HepG2 (cell line): ENCODE data around the gene ALDH16A1. TPM values are rescaled to one million over a fixed set of nuclear protein-coding genes. Genes with fewer than 3 reads are reported as not detected.

ENCODE experiments used
- ATF1 ChIP-seq: IDR thresholded peaks from 2 replicates; pipeline ENCODE4 v1.6.1; 2016; ENCODE audit warnings: mild to moderate bottlenecking, control low read depth
- GATA4 ChIP-seq: sonication (generic); IDR thresholded peaks from 2 replicates; pipeline ENCODE4 v1.6.1; 2016; ENCODE audit warnings: antibody characterized with exemption, low read depth, borderline replicate concordance
- JUND ChIP-seq: sonication (generic); formaldehyde crosslinking; IDR thresholded peaks from 2 replicates; pipeline ENCODE4 v1.8.0; 2022; ENCODE audit warnings: mild to moderate bottlenecking, missing genetic modification reagents
- PAWR ChIP-seq: sonication (generic); formaldehyde crosslinking; IDR thresholded peaks from 2 replicates; pipeline ENCODE4 v1.4.0; 2020; ENCODE audit warnings: missing genetic modification reagents, mild to moderate bottlenecking, borderline replicate concordance
- RXRA ChIP-seq: sonication (generic); formaldehyde crosslinking; IDR thresholded peaks from 2 replicates; pipeline ENCODE4 v1.5.1; 2020; ENCODE audit warnings: missing genetic modification reagents
- SIN3A ChIP-seq: IDR thresholded peaks from 2 replicates; pipeline ENCODE4 v1.6.1; 2011; ENCODE audit warnings: low read depth, mild to moderate bottlenecking, control low read depth, low read length, borderline replicate concordance
- STAG1 ChIP-seq: sonication (generic); formaldehyde crosslinking; IDR thresholded peaks from 2 replicates; pipeline ENCODE4 v1.4.0; 2020; ENCODE audit warnings: missing genetic modification reagents
- ZFYVE20 ChIP-seq: sonication (generic); formaldehyde crosslinking; IDR thresholded peaks from 2 replicates; pipeline ENCODE4 v1.8.0; 2023; ENCODE audit warnings: low read depth, mild to moderate bottlenecking, moderate library complexity, missing genetic modification reagents, borderline replicate concordance
- ZNF282 ChIP-seq: fragments of 450-650 bp; IDR thresholded peaks from 2 replicates; pipeline ENCODE4 v1.6.1; 2018; ENCODE audit not compliant: partially characterized antibody
- polyA plus RNA-seq, 8 experiments: library from polyadenylated mRNA; depleted of rRNA in 3 of 8; stranded (reverse) in 7 of 8; unstranded in 1 of 8; fragments of >200 nt; fragmentation: Illumina TruSeq in 4 of 8; extraction: Trizol in 4 of 8; gene quantifications; 2 replicates each; pipeline versions ENCODE4 v1.2.1 to v1.2.3, GENCODE V29; 2011 to 2016; ENCODE audit warnings: low read depth in 4 of 8, missing spikeins in 1 of 8, mixed read lengths in 1 of 8; ENCODE audit not compliant: insufficient read depth in 1 of 8
- total RNA-seq, 5 experiments: library from RNA; depleted of rRNA; stranded (reverse); fragments of >200 nt; fragmentation: Illumina TruSeq; extraction: Trizol; gene quantifications; 2 replicates each; pipeline ENCODE4 v1.2.3, GENCODE V29; 2016; ENCODE audit warnings: low read depth in 1 of 5
- TF ChIP-seq, protein P1 (sequence below): IDR thresholded peaks from 2 replicates; pipeline ENCODE4 v1.6.1; 2016; ENCODE audit warnings: mild to moderate bottlenecking
- TF ChIP-seq, protein P2 (sequence below): sonication (generic); formaldehyde crosslinking; IDR thresholded peaks from 2 replicates; pipeline ENCODE4 v1.9.0; 2021; ENCODE audit warnings: mild to moderate bottlenecking, missing genetic modification reagents
- TF ChIP-seq, protein P3 (sequence below): sonication (generic); formaldehyde crosslinking; IDR thresholded peaks from 2 replicates; pipeline ENCODE4 v1.4.0; 2020; ENCODE audit warnings: missing genetic modification reagents
- TF ChIP-seq, protein P4 (sequence below), 2 experiments: sonication (generic) in 1 of 2; formaldehyde crosslinking in 1 of 2; IDR thresholded peaks; 2 replicates each; pipeline versions ENCODE4 v1.4.0 to v1.6.1; 2016 to 2020; ENCODE audit warnings: borderline replicate concordance in 1 of 2, low read depth in 1 of 2, mild to moderate bottlenecking in 1 of 2, missing genetic modification reagents in 1 of 2

The ALDH16A1 gene
- total and polyA plus RNA-seq, 2 of the 13 experiments (the other 11 are each of a cell fraction or from before 2014, with no cell fraction given), result 8.4 to 34.9 TPM

DNA sequence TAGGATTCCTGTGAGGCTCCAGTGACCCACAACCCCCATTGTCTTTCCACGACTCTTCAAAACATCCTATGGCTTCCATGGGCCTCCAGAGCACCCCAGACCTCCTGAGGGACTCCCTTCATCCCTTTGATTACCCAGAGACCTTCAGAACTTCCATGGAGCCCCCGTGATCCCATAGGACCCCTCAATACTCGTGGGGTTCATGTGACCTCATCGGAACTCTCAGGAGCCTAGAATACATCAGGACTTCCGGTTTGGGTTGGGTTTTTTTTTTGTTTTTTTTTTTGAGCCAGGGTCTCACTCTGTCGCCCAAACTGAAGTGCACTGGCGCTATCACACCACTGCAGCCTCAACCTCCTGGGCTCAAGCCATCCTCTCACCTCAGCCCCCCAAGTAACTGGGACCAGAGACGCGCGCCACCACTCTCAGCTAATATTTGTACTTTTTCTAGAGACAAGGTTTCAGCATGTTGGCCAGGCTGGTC, 774 bp downstream of the ALDH16A1 start (continued):
- TF ChIP-seq, protein P1, sequence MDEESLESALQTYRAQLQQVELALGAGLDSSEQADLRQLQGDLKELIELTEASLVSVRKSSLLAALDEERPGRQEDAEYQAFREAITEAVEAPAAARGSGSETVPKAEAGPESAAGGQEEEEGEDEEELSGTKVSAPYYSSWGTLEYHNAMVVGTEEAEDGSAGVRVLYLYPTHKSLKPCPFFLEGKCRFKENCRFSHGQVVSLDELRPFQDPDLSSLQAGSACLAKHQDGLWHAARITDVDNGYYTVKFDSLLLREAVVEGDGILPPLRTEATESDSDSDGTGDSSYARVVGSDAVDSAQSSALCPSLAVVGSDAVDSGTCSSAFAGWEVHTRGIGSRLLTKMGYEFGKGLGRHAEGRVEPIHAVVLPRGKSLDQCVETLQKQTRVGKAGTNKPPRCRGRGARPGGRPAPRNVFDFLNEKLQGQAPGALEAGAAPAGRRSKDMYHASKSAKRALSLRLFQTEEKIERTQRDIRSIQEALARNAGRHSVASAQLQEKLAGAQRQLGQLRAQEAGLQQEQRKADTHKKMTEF (CRISPR knock-in tag), result no peak
- TF ChIP-seq, protein P2, sequence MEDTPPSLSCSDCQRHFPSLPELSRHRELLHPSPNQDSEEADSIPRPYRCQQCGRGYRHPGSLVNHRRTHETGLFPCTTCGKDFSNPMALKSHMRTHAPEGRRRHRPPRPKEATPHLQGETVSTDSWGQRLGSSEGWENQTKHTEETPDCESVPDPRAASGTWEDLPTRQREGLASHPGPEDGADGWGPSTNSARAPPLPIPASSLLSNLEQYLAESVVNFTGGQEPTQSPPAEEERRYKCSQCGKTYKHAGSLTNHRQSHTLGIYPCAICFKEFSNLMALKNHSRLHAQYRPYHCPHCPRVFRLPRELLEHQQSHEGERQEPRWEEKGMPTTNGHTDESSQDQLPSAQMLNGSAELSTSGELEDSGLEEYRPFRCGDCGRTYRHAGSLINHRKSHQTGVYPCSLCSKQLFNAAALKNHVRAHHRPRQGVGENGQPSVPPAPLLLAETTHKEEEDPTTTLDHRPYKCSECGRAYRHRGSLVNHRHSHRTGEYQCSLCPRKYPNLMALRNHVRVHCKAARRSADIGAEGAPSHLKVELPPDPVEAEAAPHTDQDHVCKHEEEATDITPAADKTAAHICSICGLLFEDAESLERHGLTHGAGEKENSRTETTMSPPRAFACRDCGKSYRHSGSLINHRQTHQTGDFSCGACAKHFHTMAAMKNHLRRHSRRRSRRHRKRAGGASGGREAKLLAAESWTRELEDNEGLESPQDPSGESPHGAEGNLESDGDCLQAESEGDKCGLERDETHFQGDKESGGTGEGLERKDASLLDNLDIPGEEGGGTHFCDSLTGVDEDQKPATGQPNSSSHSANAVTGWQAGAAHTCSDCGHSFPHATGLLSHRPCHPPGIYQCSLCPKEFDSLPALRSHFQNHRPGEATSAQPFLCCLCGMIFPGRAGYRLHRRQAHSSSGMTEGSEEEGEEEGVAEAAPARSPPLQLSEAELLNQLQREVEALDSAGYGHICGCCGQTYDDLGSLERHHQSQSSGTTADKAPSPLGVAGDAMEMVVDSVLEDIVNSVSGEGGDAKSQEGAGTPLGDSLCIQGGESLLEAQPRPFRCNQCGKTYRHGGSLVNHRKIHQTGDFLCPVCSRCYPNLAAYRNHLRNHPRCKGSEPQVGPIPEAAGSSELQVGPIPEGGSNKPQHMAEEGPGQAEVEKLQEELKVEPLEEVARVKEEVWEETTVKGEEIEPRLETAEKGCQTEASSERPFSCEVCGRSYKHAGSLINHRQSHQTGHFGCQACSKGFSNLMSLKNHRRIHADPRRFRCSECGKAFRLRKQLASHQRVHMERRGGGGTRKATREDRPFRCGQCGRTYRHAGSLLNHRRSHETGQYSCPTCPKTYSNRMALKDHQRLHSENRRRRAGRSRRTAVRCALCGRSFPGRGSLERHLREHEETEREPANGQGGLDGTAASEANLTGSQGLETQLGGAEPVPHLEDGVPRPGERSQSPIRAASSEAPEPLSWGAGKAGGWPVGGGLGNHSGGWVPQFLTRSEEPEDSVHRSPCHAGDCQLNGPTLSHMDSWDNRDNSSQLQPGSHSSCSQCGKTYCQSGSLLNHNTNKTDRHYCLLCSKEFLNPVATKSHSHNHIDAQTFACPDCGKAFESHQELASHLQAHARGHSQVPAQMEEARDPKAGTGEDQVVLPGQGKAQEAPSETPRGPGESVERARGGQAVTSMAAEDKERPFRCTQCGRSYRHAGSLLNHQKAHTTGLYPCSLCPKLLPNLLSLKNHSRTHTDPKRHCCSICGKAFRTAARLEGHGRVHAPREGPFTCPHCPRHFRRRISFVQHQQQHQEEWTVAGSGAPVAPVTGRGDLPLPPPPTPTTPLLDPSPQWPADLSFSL (CRISPR knock-in tag), result no peak
- TF ChIP-seq PAWR (0 out of 2 replicates have a peak, but pooled peaks have one; percentile 63), ZFYVE20 (CRISPR knock-in tag) (no peak), SIN3A (no peak), GATA4 (no peak), RXRA (no peak), STAG1 (CRISPR knock-in tag) (no peak), ATF1 (CRISPR knock-in tag) (0 out of 2 replicates have a peak, but pooled peaks have one; percentile 36), ZNF282 (no peak), JUND (CRISPR knock-in tag) (no peak)
- TF ChIP-seq, protein P3, sequence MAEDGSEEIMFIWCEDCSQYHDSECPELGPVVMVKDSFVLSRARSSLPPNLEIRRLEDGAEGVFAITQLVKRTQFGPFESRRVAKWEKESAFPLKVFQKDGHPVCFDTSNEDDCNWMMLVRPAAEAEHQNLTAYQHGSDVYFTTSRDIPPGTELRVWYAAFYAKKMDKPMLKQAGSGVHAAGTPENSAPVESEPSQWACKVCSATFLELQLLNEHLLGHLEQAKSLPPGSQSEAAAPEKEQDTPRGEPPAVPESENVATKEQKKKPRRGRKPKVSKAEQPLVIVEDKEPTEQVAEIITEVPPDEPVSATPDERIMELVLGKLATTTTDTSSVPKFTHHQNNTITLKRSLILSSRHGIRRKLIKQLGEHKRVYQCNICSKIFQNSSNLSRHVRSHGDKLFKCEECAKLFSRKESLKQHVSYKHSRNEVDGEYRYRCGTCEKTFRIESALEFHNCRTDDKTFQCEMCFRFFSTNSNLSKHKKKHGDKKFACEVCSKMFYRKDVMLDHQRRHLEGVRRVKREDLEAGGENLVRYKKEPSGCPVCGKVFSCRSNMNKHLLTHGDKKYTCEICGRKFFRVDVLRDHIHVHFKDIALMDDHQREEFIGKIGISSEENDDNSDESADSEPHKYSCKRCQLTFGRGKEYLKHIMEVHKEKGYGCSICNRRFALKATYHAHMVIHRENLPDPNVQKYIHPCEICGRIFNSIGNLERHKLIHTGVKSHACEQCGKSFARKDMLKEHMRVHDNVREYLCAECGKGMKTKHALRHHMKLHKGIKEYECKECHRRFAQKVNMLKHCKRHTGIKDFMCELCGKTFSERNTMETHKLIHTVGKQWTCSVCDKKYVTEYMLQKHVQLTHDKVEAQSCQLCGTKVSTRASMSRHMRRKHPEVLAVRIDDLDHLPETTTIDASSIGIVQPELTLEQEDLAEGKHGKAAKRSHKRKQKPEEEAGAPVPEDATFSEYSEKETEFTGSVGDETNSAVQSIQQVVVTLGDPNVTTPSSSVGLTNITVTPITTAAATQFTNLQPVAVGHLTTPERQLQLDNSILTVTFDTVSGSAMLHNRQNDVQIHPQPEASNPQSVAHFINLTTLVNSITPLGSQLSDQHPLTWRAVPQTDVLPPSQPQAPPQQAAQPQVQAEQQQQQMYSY, result 0 out of 2 replicates have a peak, but pooled peaks have one; percentile 16
- TF ChIP-seq, protein P4, sequence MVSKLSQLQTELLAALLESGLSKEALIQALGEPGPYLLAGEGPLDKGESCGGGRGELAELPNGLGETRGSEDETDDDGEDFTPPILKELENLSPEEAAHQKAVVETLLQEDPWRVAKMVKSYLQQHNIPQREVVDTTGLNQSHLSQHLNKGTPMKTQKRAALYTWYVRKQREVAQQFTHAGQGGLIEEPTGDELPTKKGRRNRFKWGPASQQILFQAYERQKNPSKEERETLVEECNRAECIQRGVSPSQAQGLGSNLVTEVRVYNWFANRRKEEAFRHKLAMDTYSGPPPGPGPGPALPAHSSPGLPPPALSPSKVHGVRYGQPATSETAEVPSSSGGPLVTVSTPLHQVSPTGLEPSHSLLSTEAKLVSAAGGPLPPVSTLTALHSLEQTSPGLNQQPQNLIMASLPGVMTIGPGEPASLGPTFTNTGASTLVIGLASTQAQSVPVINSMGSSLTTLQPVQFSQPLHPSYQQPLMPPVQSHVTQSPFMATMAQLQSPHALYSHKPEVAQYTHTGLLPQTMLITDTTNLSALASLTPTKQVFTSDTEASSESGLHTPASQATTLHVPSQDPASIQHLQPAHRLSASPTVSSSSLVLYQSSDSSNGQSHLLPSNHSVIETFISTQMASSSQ (IDR thresholded peaks at IDR 0.05; ENCODE audit: low read depth), result no peak
- TF ChIP-seq, protein P4 (CRISPR knock-in tag; IDR thresholded peaks at IDR 0.05; ENCODE audit: borderline replicate concordance), result no peak
